ENCODE results near the gene RNASE9.

- TF ChIP-seq, protein P1, sequence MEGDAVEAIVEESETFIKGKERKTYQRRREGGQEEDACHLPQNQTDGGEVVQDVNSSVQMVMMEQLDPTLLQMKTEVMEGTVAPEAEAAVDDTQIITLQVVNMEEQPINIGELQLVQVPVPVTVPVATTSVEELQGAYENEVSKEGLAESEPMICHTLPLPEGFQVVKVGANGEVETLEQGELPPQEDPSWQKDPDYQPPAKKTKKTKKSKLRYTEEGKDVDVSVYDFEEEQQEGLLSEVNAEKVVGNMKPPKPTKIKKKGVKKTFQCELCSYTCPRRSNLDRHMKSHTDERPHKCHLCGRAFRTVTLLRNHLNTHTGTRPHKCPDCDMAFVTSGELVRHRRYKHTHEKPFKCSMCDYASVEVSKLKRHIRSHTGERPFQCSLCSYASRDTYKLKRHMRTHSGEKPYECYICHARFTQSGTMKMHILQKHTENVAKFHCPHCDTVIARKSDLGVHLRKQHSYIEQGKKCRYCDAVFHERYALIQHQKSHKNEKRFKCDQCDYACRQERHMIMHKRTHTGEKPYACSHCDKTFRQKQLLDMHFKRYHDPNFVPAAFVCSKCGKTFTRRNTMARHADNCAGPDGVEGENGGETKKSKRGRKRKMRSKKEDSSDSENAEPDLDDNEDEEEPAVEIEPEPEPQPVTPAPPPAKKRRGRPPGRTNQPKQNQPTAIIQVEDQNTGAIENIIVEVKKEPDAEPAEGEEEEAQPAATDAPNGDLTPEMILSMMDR (IDR thresholded peaks at IDR 0.05): no peak
- no peak for TF ChIP-seq POLR2A (IDR thresholded peaks at IDR 0.05)
These were observed 41.7 kb upstream of the RNASE9 start for GRCh38 chr14:20602583-20602982.
